Astrocyte (in vitro differentiated cells and primary cell): ENCODE data around the gene ATG7. TPM values are rescaled to one million over a fixed set of nuclear protein-coding genes. Genes with fewer than 3 reads are reported as not detected.

Experiments
- DNase-seq: peaks from one replicate; pipeline ENCODE4 v3.0.0-alpha.2; 2010; ENCODE audit warnings: low read depth
- FAIRE-seq: peaks from 2 replicates; lab custom pipeline; 2011; peaks lifted over from hg19 to GRCh38; lab: Jason Lieb, UNC
- H2AFZ ChIP-seq: 2 replicates; pipeline ENCODE4 v1.6.0; 2012; ENCODE audit warnings: low read depth, low read length, inconsistent platforms
- H3K27ac ChIP-seq: 2 replicates; pipeline ENCODE4 v1.5.1; 2011; ENCODE audit warnings: low read depth, low read length, inconsistent platforms
- H3K27me3 ChIP-seq: 2 replicates; pipeline ENCODE4 v1.6.0; 2011; ENCODE audit warnings: low read length, inconsistent platforms; ENCODE audit not compliant: insufficient read depth
- H3K36me3 ChIP-seq: 2 replicates; pipeline ENCODE4 v1.5.1; 2011; ENCODE audit warnings: low read length, inconsistent platforms; ENCODE audit not compliant: insufficient read depth
- H3K4me1 ChIP-seq: 2 replicates; pipeline ENCODE4 v1.5.1; 2011; ENCODE audit warnings: low read length, inconsistent platforms; ENCODE audit not compliant: insufficient read depth
- H3K4me2 ChIP-seq: 2 replicates; pipeline ENCODE4 v1.6.0; 2012; ENCODE audit warnings: low read length, inconsistent platforms
- H3K4me3 ChIP-seq: 2 replicates; pipeline ENCODE4 v1.5.1; 2011; ENCODE audit warnings: low read depth, mild to moderate bottlenecking, low read length, inconsistent platforms; ENCODE audit not compliant: insufficient read depth
- H3K79me2 ChIP-seq: 2 replicates; pipeline ENCODE4 v1.6.0; 2012; ENCODE audit warnings: mild to moderate bottlenecking, low read length, inconsistent platforms; ENCODE audit not compliant: insufficient read depth
- H3K9ac ChIP-seq: 2 replicates; pipeline ENCODE4 v1.6.0; 2012; ENCODE audit warnings: mild to moderate bottlenecking, low read length, inconsistent platforms
- H3K9me3 ChIP-seq: 2 replicates; pipeline ENCODE4 v1.5.1; 2012; ENCODE audit warnings: low read depth, mild to moderate bottlenecking, low read length, inconsistent platforms; ENCODE audit not compliant: insufficient read depth
- H4K20me1 ChIP-seq: 2 replicates; pipeline ENCODE4 v1.6.0; 2012; ENCODE audit warnings: low read length, inconsistent platforms; ENCODE audit not compliant: insufficient read depth
- H3K27ac Mint-ChIP-seq: one replicate; pipeline ENCODE4 v1.8.0; 2021; ENCODE audit warnings: mild to moderate bottlenecking, mixed read lengths; ENCODE audit not compliant: unreplicated experiment
- H3K27me3 Mint-ChIP-seq: one replicate; pipeline ENCODE4 v1.8.0; 2021; ENCODE audit warnings: low read depth, mixed read lengths; ENCODE audit not compliant: unreplicated experiment
- H3K36me3 Mint-ChIP-seq: one replicate; pipeline ENCODE4 v1.8.0; 2021; ENCODE audit warnings: low read depth, mixed read lengths; ENCODE audit not compliant: unreplicated experiment
- H3K4me1 Mint-ChIP-seq: one replicate; pipeline ENCODE4 v1.8.0; 2021; ENCODE audit warnings: low read depth, mixed read lengths; ENCODE audit not compliant: unreplicated experiment
- H3K4me3 Mint-ChIP-seq: one replicate; pipeline ENCODE4 v1.8.0; 2021; ENCODE audit warnings: mild to moderate bottlenecking, moderate library complexity, mixed read lengths; ENCODE audit not compliant: unreplicated experiment
- H3K9me3 Mint-ChIP-seq: one replicate; pipeline ENCODE4 v1.8.0; 2021; ENCODE audit warnings: mild to moderate bottlenecking, mixed read lengths; ENCODE audit not compliant: unreplicated experiment
- CTCF ChIP-seq: IDR thresholded peaks from 2 replicates; pipeline ENCODE4 v1.5.1; 2011; ENCODE audit warnings: low read depth, mild to moderate bottlenecking, inconsistent platforms, low read length, moderate library complexity; ENCODE audit not compliant: insufficient read depth
- EZH2 ChIP-seq: IDR thresholded peaks from 2 replicates; pipeline ENCODE4 v1.6.1; 2012; ENCODE audit warnings: mild to moderate bottlenecking, low read length, inconsistent platforms; ENCODE audit not compliant: insufficient read depth
- total RNA-seq: library from RNA; stranded (reverse); gene quantifications from 2 replicates; pipeline ENCODE4 v1.2.1, GENCODE V29; 2021

The ATG7 gene
- total RNA-seq, 1 donor from 2014 or later, result 29.5 TPM

- Histone ChIP-seq H3K9me3 (no peaks in the 10 kb centered on the region), H3K4me1 (peaks cover 71% of the 10 kb centered on the region), H3K27me3 (no peaks in the 10 kb centered on the region), H3K36me3 (peaks cover 4% of the 10 kb centered on the region), H3K27ac (peak overlapping the region; percentile 93), H3K9ac (peak overlapping the region; percentile 75), H4K20me1 (peaks cover 39% of the 10 kb centered on the region), H2AFZ (no peak overlapping the region), H3K4me3 (no peak overlapping the region), H3K4me2 (peak overlapping the region; percentile 68), H3K79me2 (peaks cover 82% of the 10 kb centered on the region)
- H3K9me3 Mint-ChIP-seq, result peaks cover 2% of the 10 kb centered on the region
- no peaks in the 10 kb centered on the region for H3K27me3 Mint-ChIP-seq
- H3K27ac Mint-ChIP-seq, result peak overlapping the region; percentile 99
- H3K4me1 Mint-ChIP-seq, result peaks cover 77% of the 10 kb centered on the region
- peak; percentile 73 for DNase-seq
- H3K4me3 Mint-ChIP-seq, result no peak overlapping the region
- no peak for FAIRE-seq
- TF ChIP-seq CTCF (no peak), EZH2 (no peak)
- peaks cover 22% of the 10 kb centered on the region for H3K36me3 Mint-ChIP-seq
These were observed 332.1 kb downstream of the ATG7 start for GRCh38 chr3:11604139-11604892.

DNA sequence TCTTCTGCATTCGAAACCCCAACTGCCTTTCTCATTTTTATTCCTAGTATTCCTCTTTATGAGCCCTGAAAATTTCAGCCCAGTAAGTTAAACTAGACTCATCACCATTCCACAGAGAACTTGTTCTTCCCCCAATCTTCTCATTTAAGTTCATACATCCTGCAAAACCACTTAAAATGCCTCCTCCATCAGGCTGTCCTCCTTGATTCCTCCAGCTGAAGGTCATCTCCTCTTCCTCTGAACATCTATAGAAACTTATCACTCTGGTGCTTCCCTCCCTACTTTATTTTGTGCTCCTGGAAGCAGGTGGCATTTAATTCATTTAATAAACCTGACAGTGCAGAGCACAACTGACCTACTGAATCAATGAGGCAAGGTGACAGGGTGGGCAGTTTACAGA is 333.2 kb downstream of the ATG7 start:
- H3K27me3 Mint-ChIP-seq, result no peaks in the 10 kb centered on the region
- no peak overlapping the region for H3K4me2 ChIP-seq
- H2AFZ ChIP-seq, result no peak overlapping the region
- peak overlapping the region; percentile 93 for H3K27ac Mint-ChIP-seq
- no peak for DNase-seq
- H3K9me3 Mint-ChIP-seq, result peaks cover 2% of the 10 kb centered on the region
- H3K9ac ChIP-seq, result no peak overlapping the region
- H3K27me3 ChIP-seq, result no peaks in the 10 kb centered on the region
- H3K27ac ChIP-seq, result peak overlapping the region; percentile 50
- peaks cover 92% of the 10 kb centered on the region for H3K79me2 ChIP-seq
- peaks cover 50% of the 10 kb centered on the region for H4K20me1 ChIP-seq
- peaks cover 82% of the 10 kb centered on the region for H3K4me1 Mint-ChIP-seq
- no peak for FAIRE-seq
- H3K4me1 ChIP-seq, result peaks cover 74% of the 10 kb centered on the region
- H3K36me3 ChIP-seq, result peaks cover 4% of the 10 kb centered on the region
- H3K9me3 ChIP-seq, result no peaks in the 10 kb centered on the region
- no peak overlapping the region for H3K4me3 ChIP-seq
- H3K4me3 Mint-ChIP-seq, result no peak overlapping the region
- peaks cover 21% of the 10 kb centered on the region for H3K36me3 Mint-ChIP-seq
- TF ChIP-seq EZH2, result no peak
- TF ChIP-seq CTCF, result no peak

DNA sequence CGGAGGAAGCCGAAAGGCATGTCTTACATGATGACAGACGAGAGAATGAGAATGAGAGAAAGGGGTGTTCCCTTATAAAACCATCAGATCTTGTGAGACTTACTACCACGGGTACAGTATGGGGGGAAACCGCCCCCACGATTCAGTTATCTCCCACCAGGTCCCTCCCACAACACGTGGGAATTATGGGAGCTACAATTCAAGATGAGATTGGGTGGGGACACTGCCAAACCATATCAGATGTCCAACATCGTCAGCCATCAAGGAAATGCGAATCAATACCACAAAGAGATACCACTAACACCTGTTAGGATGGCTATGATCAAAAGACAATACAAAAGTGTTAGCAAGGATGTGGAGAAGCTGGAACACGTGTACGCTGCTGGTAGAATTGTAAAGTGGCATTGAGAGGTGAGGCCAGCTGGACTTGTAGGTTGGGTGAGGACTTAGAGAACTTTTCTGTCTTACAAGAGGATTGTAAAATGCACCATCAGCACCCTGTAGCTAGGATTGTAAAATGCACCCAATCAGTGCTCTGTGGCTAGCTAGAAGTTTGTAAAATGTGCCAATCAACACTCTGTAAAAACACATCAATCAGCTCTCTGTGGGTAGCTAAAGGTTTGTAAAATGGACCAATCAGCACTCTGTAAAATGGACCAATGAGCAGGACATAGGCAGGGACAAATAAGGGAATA is 334.0 kb downstream of the ATG7 start:
- peaks cover 4% of the 10 kb centered on the region for H3K36me3 ChIP-seq
- no peak overlapping the region for H3K9ac ChIP-seq
- peaks cover 13% of the 10 kb centered on the region for H3K36me3 Mint-ChIP-seq
- no peaks in the 10 kb centered on the region for H3K27me3 ChIP-seq
- H3K9me3 ChIP-seq, result no peaks in the 10 kb centered on the region
- FAIRE-seq (no peak), DNase-seq (no peak)
- H3K27ac ChIP-seq, result no peak overlapping the region
- peaks cover 58% of the 10 kb centered on the region for H4K20me1 ChIP-seq
- peak overlapping the region; percentile 21 for H3K4me3 Mint-ChIP-seq
- H3K4me2 ChIP-seq, result no peak overlapping the region
- H3K4me1 ChIP-seq, result peaks cover 76% of the 10 kb centered on the region
- peak overlapping the region; percentile 67 for H3K27ac Mint-ChIP-seq
- H3K9me3 Mint-ChIP-seq, result peaks cover 2% of the 10 kb centered on the region
- TF ChIP-seq EZH2 (no peak), CTCF (no peak)
- peaks cover 82% of the 10 kb centered on the region for H3K4me1 Mint-ChIP-seq
- no peak overlapping the region for H2AFZ ChIP-seq
- no peak overlapping the region for H3K4me3 ChIP-seq
- no peaks in the 10 kb centered on the region for H3K27me3 Mint-ChIP-seq
- peaks cover 97% of the 10 kb centered on the region for H3K79me2 ChIP-seq
